Esophagus (tissue), 2 donors: ENCODE measurements around the gene TACR2. TPM values are rescaled to one million over a fixed set of nuclear protein-coding genes. Genes with fewer than 3 reads are reported as not detected.

Source experiments
- H3K27ac ChIP-seq, 2 donors: one replicate each; pipeline ENCODE4 v1.5.1; 2013; ENCODE audit warnings: low read depth in 2 of 2, mild to moderate bottlenecking in 2 of 2, inconsistent platforms in 1 of 2, low read length in 1 of 2, moderate library complexity in 1 of 2
- H3K27me3 ChIP-seq, 2 donors: one replicate each; pipeline ENCODE4 v1.6.1; 2013; ENCODE audit warnings: low read length in 2 of 2, control low read depth in 1 of 2, mild to moderate bottlenecking in 1 of 2; ENCODE audit not compliant: insufficient read depth in 2 of 2, control insufficient read depth in 1 of 2
- H3K36me3 ChIP-seq, 2 donors: one replicate each; pipeline ENCODE4 v1.6.1; 2013; ENCODE audit warnings: low read length in 1 of 2; ENCODE audit not compliant: control insufficient read depth in 2 of 2, insufficient read depth in 2 of 2
- H3K4me1 ChIP-seq, 2 donors: one replicate each; pipeline ENCODE4 v1.6.1; 2013; ENCODE audit warnings: low read length in 1 of 2; ENCODE audit not compliant: control insufficient read depth in 2 of 2, insufficient read depth in 2 of 2
- H3K4me3 ChIP-seq, 2 donors: one replicate each; pipeline ENCODE4 v1.5.1; 2013; ENCODE audit warnings: low read length in 2 of 2, mild to moderate bottlenecking in 2 of 2, low read depth in 1 of 2, moderate library complexity in 1 of 2
- H3K9me3 ChIP-seq, 2 donors: one replicate each; pipeline ENCODE4 v1.6.1; 2013; ENCODE audit warnings: mild to moderate bottlenecking in 2 of 2, low read depth in 1 of 2, low read length in 1 of 2, moderate library complexity in 1 of 2; ENCODE audit not compliant: control insufficient read depth in 2 of 2, insufficient read depth in 1 of 2
- WGBS, 2 donors: extraction: QIAGEN DNeasy Blood & Tissue Kit; methylation state at CpG; one replicate each; pipeline ENCODE4 v1.1.7; 2013; 5-methylcytosine and 5-hydroxymethylcytosine counted together
- polyA plus RNA-seq, 2 donors: library from polyadenylated mRNA; stranded (reverse); fragments of 200-250 nt; gene quantifications; one replicate each; pipeline ENCODE4 v1.2.3, GENCODE V29; 2013
- donor health status: healthy with polysubstance abuse.
- donor health status: Bipolar disorder and iron deficiency.

TACR2 gene
- polyA plus RNA-seq, 2 donors: 5.8 to 9.6 TPM

GRCh38 chr10:69374931-69375306 is 41.8 kb downstream of the TACR2 start:
- H3K27me3 ChIP-seq: no peaks in the 10 kb centered on the region
- H3K4me3 ChIP-seq: no peak overlapping the region
- peaks cover 3 to 21% of the 10 kb centered on the region in 2 donors for H3K4me1 ChIP-seq
- 59 to 61% methylated on average over 2 of the region's 2 CpGs for WGBS, 2 donors
- H3K9me3 ChIP-seq: no peaks in the 10 kb centered on the region
- H3K36me3 ChIP-seq: peaks cover 4 to 29% of the 10 kb centered on the region in 2 donors
- peak overlapping the region; percentile 90 to 97 for H3K27ac ChIP-seq

GRCh38 chr10:69374242-69374641 is 42.5 kb downstream of the TACR2 start:
- Histone ChIP-seq H3K4me1 (peaks cover 3 to 21% of the 10 kb centered on the region in 2 donors), H3K27ac (peak overlapping the region; percentile 90 to 97), H3K27me3 (no peaks in the 10 kb centered on the region), H3K36me3 (peaks cover 3 to 26% of the 10 kb centered on the region in 2 donors), H3K9me3 (no peaks in the 10 kb centered on the region), H3K4me3 (no peak overlapping the region)
- 52 to 78% methylated on average over 13 of the region's 13 CpGs for WGBS, 2 donors

- H3K4me1 ChIP-seq: peaks cover 3 to 23% of the 10 kb centered on the region in 2 donors
- WGBS, 2 donors: 74 to 78% methylated on average over 9 of the region's 9 CpGs
- no peaks in the 10 kb centered on the region for H3K9me3 ChIP-seq
- H3K27me3 ChIP-seq: no peaks in the 10 kb centered on the region
- no peak overlapping the region for H3K4me3 ChIP-seq
- H3K27ac ChIP-seq: peak overlapping the region; percentile 21 to 97
- peaks cover 12 to 36% of the 10 kb centered on the region in 2 donors for H3K36me3 ChIP-seq
These were observed 44.4 kb downstream of the TACR2 start for GRCh38 chr10:69372126-69372980.

GRCh38 chr10:69367469-69367868 is 49.2 kb downstream of the TACR2 start:
- Histone ChIP-seq H3K4me1 (peaks cover 5 to 17% of the 10 kb centered on the region in 2 donors), H3K36me3 (peaks cover 16 to 43% of the 10 kb centered on the region in 2 donors), H3K9me3 (no peaks in the 10 kb centered on the region), H3K27me3 (no peaks in the 10 kb centered on the region), H3K4me3 (no peak overlapping the region), H3K27ac (peak overlapping the region in 1 of 2 donors; percentile 45)
- WGBS, 2 donors: 72 to 85% methylated on average over 4 of the region's 4 CpGs

GRCh38 chr10:69366738-69367137 is 50.0 kb downstream of the TACR2 start:
- no peak overlapping the region for H3K27ac ChIP-seq
- no peaks in the 10 kb centered on the region for H3K27me3 ChIP-seq
- H3K36me3 ChIP-seq: peaks cover 16 to 43% of the 10 kb centered on the region in 2 donors
- peaks cover 6 to 19% of the 10 kb centered on the region in 2 donors for H3K4me1 ChIP-seq
- WGBS, 2 donors: 90 to 94% methylated on average over 5 of the region's 5 CpGs
- no peak overlapping the region for H3K4me3 ChIP-seq
- H3K9me3 ChIP-seq: no peaks in the 10 kb centered on the region

- Histone ChIP-seq H3K4me3 (no peak overlapping the region), H3K27ac (no peak overlapping the region), H3K4me1 (peaks cover 15 to 36% of the 10 kb centered on the region in 2 donors), H3K9me3 (no peaks in the 10 kb centered on the region), H3K36me3 (peaks cover 15 to 32% of the 10 kb centered on the region in 2 donors), H3K27me3 (no peaks in the 10 kb centered on the region)
- WGBS, 2 donors: 79 to 85% methylated on average over 9 of the region's 9 CpGs
These were observed 52.3 kb downstream of the TACR2 start for GRCh38 chr10:69364232-69364940.

GRCh38 chr10:69363666-69364065 is 53.1 kb downstream of the TACR2 start:
- H3K27ac ChIP-seq: peak overlapping the region in 1 of 2 donors; percentile 94
- peaks cover 11 to 25% of the 10 kb centered on the region in 2 donors for H3K36me3 ChIP-seq
- H3K4me1 ChIP-seq: peaks cover 15 to 36% of the 10 kb centered on the region in 2 donors
- no peaks in the 10 kb centered on the region for H3K27me3 ChIP-seq
- 88 to 89% methylated on average over 5 of the region's 5 CpGs for WGBS, 2 donors
- H3K9me3 ChIP-seq: no peaks in the 10 kb centered on the region
- no peak overlapping the region for H3K4me3 ChIP-seq

- Histone ChIP-seq H3K27me3 (no peaks in the 10 kb centered on the region), H3K4me3 (no peak overlapping the region), H3K9me3 (no peaks in the 10 kb centered on the region), H3K4me1 (peaks cover 15 to 40% of the 10 kb centered on the region in 2 donors), H3K36me3 (peaks cover 4 to 18% of the 10 kb centered on the region in 2 donors), H3K27ac (peak overlapping the region; percentile 94)
- 49 to 51% methylated on average over 13 of the region's 13 CpGs for WGBS, 2 donors
These were observed 54.2 kb downstream of the TACR2 start for GRCh38 chr10:69362471-69362954.

- Histone ChIP-seq H3K27me3 (no peaks in the 10 kb centered on the region), H3K9me3 (no peaks in the 10 kb centered on the region), H3K4me1 (peaks cover 15 to 31% of the 10 kb centered on the region in 2 donors), H3K27ac (peak overlapping the region; percentile 94 to 96), H3K4me3 (no peak overlapping the region), H3K36me3 (peaks cover 3 to 10% of the 10 kb centered on the region in 2 donors)
- WGBS, 2 donors: 81 to 89% methylated on average over 2 of the region's 2 CpGs
These were observed 55.5 kb downstream of the TACR2 start for GRCh38 chr10:69361303-69361614.
